Stimulated activated naive CD4-positive, alpha-beta T cell (primary cell): Measurements from ENCODE around the gene STK16.
"Not testable (repeated sequence)": the region's sequence is repeated elsewhere in the genome, so short reads cannot be mapped to it uniquely, and the experiment has no call there.

Source experiments
- DNase-seq, 6 experiments: peaks; one replicate each; lab custom pipeline; 2025; lab: John Stamatoyannopoulos, UW

STK16 gene

DNA sequence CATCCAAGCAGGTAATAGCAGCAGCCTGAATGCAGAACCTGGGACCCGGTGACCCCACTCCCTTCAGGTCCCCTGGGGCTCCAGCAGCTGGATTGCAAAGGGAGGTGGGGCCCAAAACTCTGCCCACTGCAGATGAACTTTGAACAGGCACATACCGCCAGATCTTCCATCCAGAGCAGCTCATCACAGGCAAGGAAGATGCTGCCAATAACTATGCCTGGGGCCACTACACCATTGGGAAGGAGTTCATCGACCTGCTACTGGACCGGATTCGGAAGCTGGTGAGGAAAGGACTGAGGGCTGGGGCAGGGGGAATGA, 24.7 kb downstream of the STK16 start:
- DNase-seq = no peak

DNA sequence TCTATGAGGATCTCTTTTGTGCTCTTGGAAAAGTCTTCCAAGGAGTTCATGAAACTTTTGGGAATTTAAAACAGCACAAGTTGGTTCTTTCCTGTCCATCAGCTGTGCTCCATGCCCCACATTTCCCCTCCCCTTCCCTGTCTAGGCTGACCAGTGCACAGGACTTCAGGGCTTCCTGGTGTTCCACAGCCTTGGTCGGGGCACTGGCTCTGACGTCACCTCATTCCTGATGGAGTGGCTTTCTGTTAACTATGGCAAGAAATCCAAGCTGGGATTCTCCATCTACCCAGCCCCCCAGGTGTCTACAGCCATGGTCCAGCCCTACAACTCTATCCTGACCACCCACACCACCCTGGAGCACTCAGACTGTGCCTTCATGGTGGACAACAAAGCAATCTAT, 25.7 kb downstream of the STK16 start:
- no peak for DNase-seq

DNA sequence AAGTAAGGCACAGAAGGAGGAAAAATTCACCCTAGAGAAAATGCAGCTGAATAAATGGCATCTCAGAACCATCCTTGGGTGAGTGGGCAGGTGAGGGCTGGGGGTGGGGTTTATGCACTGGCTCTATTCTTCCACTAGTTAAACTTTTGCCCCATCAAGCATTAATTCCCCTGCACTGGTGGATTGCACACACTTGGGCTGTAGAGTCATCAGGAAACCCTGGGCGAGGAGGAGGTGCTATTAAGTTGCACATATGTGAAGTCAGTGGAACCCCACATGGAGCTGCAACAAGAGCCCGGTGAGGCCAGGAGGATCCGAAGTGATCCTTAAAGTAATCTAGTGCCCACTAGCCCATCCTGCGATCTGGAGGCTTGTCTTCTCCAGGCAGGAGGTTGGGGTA, 27.1 kb downstream of the STK16 start:
- DNase-seq = no peak

DNA sequence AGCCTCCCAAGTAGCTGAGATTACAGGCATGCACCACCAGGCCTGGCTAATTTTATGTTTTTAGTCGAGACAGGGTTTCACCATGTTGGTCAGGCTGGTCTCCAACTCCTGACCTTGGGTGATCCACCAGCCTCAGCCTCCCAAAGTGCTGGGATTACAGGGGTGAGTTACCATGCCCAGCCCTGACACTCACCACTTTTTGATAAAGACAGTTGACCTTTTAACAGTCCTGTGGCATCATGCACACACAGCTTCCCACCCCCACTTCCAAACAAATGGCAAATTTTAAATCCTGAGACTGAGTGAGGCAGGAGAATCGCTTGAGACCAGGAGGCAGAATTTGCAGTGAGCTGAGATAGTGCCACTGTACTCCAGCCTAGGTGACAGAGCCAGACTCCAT, 27.7 kb downstream of the STK16 start:
- no peak for DNase-seq

DNA sequence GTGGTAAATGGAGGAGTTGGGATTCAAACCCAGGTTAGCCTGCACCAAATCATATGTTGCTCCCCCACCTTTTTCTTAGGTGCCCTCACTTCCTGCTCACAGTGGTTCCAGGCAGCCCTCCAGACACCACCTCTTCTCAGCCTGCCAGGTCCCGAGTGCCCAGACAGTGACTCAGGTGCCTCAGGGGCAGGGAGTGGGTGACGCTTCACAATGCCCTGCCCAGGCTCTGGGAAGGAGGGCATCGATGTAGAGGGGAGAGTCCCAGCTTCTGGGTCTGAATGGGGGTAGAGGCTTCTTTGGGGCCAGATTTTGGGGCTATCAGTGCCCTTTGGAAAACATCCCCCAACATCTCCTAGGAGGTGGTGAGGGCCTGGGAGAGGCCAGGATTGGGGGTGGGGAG, 28.7 kb downstream of the STK16 start:
- DNase-seq = no peak

- no peak for DNase-seq
Measured at GRCh38 chr2:219274361-219274921, 29.2 kb downstream of the STK16 start.

GRCh38 chr2:219277703-219278654, 32.7 kb downstream of the STK16 start:
- DNase-seq = peak; percentile 39 to 84 (median 64)

DNA sequence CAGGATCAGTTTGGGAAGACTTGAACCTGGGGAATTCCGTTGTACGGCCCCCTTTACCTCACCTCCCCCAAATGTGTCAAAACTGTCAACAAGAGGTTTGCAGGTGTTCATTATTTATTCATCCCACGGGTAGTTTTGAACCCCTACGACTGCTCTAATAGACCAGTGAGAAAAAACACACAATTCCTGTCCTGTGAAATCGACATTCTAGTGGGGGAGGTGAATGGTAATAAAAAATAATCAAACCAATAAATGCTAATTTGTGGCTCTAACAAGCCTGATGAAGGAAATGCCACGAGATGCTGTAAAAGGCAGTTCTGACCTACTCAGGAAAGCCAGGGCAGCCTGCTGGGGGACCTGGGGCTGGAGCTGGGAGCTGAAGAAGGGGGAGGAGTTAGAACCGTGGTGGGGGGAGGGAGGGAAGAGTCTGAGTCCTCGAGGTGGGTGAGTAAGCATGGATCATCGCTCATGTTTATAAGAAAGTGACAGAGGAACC, 33.4 kb downstream of the STK16 start:
- DNase-seq = no peak

DNA sequence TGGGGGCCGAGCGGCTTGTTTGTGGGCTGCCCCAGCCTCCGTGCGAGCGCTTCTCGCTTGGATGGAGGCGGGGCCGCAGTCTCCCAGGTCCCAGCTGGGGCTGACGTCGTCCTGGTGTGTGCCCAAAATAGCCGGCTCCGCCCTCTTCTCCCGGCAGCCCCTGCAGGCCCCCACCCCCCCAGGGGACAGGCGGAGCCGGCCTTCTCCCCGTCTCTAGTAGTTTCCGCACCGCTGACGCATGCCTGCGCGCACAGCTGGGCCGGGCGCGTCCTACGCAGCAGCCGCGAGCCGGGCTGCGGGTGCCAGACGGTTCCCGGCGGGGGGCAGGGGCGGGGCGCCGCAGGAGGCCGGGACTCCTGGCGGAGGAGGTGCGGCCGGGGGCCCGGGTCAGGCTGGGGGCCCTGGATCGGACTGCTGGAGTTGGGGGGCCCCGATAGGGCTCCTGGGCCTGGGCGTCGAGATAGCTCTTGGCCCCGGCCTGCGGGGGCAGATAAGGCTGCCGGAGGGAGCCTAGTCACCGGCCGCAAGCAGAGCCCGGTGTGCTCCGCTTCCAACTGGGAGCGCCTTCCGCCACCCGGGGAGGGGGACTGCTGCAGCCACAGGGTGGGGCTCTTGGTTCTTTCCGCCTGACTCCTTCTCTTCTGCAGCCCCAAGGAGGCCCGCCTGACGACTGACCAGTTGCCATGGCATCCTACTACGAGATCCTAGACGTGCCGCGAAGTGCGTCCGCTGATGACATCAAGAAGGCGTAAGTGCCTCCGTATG, 34.1 kb downstream of the STK16 start, which contains the start of gene DNAJB2:
DNAJB2 (plus strand) TSS at position 216 of the 765 bp plus-strand sequence; CDS start at position 684, 468 bp downstream.
- DNase-seq = peak; percentile 95 to 98 (median 98)

GRCh38 chr2:219279916-219280516, 34.7 kb downstream of the STK16 start:
- peak in 1 of 6 experiments; percentile 24 for DNase-seq

GRCh38 chr2:219280651-219281050, 35.4 kb downstream of the STK16 start:
- DNase-seq = peak in 1 of 6 experiments; percentile 11

DNA sequence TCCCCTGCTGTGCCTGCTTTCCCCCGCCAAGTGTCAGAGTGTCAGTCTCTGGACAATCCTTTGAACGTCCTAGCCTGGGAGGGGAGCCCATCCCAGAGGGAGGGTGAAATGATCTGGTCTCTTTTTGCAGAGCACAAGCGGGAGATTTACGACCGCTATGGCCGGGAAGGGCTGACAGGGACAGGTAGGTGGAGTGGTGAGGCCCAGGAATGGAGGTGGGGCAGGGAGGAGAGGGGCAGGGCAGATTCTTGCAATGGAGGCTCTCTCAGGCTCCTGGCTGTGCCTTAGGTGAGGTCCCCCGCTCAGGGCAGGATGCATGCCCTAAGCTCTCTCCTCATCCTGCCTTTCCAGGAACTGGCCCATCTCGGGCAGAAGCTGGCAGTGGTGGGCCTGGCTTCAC, 36.3 kb downstream of the STK16 start:
- DNase-seq = no peak

DNA sequence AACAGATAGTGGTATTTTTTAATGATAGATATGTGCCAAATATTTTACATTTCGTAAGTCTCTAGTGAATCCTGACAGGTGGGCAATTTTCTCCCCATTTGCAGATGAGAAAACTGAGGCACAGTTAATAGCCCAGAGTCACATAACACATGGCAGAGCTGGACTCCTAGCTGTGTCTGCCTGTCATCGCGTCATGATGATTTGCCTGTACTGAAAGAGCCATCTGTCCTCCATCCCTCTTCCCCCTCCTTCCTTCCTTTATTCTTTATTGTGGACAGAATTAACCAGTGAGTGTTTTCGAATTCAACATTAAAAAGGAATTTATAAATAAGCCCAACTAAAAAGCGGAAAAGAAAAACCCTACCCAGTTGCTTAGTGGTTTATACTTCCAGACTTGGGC, 37.1 kb downstream of the STK16 start:
- no peak for DNase-seq

GRCh38 chr2:219282943-219283581, 37.8 kb downstream of the STK16 start:
- DNase-seq = no peak

DNA sequence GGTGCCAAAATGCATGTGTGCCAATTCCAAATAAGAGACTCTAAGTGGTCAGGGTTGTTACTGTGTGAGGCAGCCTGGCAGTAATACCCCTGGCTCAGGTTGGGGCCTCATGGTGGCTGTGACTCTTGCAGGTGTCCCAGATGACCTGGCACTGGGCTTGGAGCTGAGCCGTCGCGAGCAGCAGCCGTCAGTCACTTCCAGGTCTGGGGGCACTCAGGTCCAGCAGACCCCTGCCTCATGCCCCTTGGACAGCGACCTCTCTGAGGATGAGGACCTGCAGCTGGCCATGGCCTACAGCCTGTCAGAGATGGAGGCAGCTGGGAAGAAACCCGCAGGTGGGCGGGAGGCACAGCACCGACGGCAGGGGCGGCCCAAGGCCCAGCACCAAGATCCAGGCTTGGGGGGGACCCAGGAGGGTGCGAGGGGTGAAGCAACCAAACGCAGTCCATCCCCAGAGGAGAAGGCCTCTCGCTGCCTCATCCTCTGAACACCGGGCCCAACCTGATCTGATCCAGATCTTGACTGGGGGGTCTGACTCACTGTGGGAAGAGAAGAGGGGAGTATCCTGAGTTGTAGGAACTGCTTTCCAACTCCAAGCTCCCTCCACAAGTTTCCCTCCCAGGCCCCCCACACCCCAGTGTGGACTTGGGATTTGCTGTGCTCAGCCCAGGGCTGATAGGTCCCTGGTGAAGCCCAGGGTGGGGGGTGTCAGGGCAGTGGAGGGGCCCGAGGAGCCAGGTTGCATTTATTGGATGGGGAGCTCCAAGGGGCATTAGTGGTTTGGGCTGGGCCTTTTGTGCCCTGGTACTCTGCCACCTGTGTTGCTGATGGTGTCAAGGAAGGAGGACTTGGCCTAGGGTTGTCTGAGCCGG, 39.5 kb downstream of the STK16 start:
- no peak for DNase-seq

- DNase-seq = no peak
Measured at GRCh38 chr2:219285373-219285735, 40.1 kb downstream of the STK16 start.

GRCh38 chr2:219285894-219286425, 40.7 kb downstream of the STK16 start:
- no peak for DNase-seq

- DNase-seq = no peak
Measured at GRCh38 chr2:219286436-219287115, 41.3 kb downstream of the STK16 start.

- not testable (repeated sequence) for DNase-seq
Measured at GRCh38 chr2:219287116-219287440, 41.8 kb downstream of the STK16 start.
